ENCODE data around the gene SEMA4A.
"Not testable (repeated sequence)": the region's sequence is repeated elsewhere in the genome, so short reads cannot be mapped to it uniquely, and the experiment has no call there.

SEMA4A gene

GRCh38 chr1:156153362-156153761 is at the start of gene SEMA4A:
Gene SEMA4A (plus strand): TSS chr1:156153585. CDS start chr1:156154579, 994 bp downstream.
- no peak for DNase-seq

GRCh38 chr1:156104065-156104810 is 49.1 kb upstream of the SEMA4A start:
- DNase-seq: no peak

- DNase-seq: no peak
These were observed 48.2 kb upstream of the SEMA4A start for GRCh38 chr1:156104861-156105832.

- no peak for DNase-seq
These were observed 46.5 kb upstream of the SEMA4A start for GRCh38 chr1:156106624-156107488.

GRCh38 chr1:156108057-156108456 is 45.3 kb upstream of the SEMA4A start:
- no peak for DNase-seq

GRCh38 chr1:156108664-156109241 is 44.6 kb upstream of the SEMA4A start:
- no peak for DNase-seq

GRCh38 chr1:156110252-156110651 is 43.1 kb upstream of the SEMA4A start:
- DNase-seq: no peak

GRCh38 chr1:156111355-156111962 is 41.9 kb upstream of the SEMA4A start:
- no peak for DNase-seq

- DNase-seq: no peak
These were observed 40.9 kb upstream of the SEMA4A start for GRCh38 chr1:156112276-156113137.

- DNase-seq: no peak
These were observed 40.0 kb upstream of the SEMA4A start for GRCh38 chr1:156113282-156113950.

- peak in 1 of 2 experiments; percentile 56 for DNase-seq
These were observed 39.1 kb upstream of the SEMA4A start, which contains the start of gene LMNA for GRCh38 chr1:156114101-156114918. Gene LMNA (plus strand): TSS chr1:156114711. CDS start chr1:156114919, 208 bp downstream.

- DNase-seq: no peak
These were observed 38.4 kb upstream of the SEMA4A start for GRCh38 chr1:156114919-156115513.

GRCh38 chr1:156115514-156116374 is 37.6 kb upstream of the SEMA4A start:
- no peak for DNase-seq

- DNase-seq: not testable (repeated sequence)
These were observed 36.7 kb upstream of the SEMA4A start for GRCh38 chr1:156116731-156117130.

- DNase-seq: no peak
These were observed 35.8 kb upstream of the SEMA4A start for GRCh38 chr1:156117414-156118176.

- no peak for DNase-seq
These were observed 35.1 kb upstream of the SEMA4A start for GRCh38 chr1:156118177-156118868.
